NCI-H446 treated with DMSO at 0.1 percent for 48 hours (cell line): ENCODE results near the gene SETSIP.
"Not testable (repeated sequence)": the region's sequence is repeated elsewhere in the genome, so short reads cannot be mapped to it uniquely, and the experiment has no call there.

ENCODE experiments used
- DNase-seq: peaks from one replicate; lab custom pipeline; 2025; lab: John Stamatoyannopoulos, UW

Gene SETSIP, protein sequence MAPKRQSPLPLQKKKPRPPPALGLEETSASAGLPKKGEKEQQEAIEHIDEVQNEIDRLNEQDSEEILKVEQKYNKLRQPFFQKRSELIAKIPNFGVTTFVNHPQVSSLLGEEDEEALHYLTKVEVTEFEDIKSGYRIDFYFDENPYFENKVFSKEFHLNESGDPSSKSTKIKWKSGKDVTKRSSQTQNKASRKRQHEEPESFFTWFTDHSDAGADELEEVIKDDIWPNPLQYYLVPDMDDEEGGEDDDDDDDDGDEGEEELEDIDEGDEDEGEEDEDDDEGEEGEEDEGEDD

DNA sequence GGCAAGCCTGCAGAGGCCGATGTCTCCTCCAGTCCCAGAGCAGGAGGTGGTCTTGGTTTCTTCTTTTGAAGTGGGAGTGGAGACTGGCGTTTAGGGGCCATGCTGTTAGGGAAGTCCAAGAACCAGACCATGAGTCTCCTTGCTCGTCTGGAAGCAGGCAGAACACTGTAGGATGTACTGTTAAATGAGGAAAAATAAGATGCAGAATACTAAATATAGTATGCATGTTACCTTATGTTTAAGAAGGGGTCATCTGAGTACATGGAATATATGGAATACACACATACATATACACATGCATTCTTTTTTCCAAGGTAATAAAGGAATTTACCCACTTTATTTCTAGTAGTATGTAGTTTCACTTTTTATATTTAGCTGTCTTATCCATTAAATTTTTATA, at the start of gene SETSIP:
Gene SETSIP (minus strand): TSS at position 101 of the 400 bp plus-strand sequence. CDS start 0 bp downstream, at position 101.
- DNase-seq = no peak

DNA sequence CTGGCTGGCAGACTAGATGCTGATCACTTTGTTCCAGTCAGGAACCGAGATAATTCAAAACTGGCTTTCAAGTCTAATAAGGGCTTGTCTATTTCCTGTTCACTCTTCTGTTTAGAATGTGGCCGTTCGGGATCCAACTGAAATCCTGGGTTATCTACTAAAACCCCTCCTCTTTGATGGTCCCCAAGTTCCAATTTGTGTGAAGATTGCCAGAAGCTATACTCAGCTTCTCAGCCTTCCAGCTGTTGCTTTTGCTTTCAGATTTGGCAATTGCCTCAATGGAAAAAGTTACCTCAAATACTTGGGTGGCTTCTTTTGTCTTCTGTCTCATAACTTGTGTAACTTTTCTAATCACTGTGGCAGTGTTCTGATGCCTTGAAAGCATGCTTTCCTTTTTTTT, 48.7 kb upstream of the SETSIP start:
- no peak for DNase-seq

DNA sequence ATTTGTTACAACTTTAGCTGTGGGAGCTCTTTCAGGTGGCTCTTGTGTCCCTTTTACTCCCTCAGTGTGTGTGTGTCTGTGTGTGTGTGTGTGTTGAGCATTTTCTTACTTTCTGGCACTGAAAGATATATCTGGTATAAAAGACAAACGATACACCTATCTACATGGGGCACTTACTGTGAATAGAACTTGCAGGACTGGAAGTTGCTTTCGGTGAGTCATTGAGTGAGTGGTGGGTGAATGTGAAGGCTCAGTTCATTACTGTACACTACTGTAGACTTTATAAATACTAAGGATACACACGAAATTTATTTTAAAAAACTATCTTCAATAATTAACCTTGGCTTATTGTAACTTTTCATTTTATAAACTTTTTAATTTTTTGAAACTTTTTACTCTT, 43.6 kb upstream of the SETSIP start:
- DNase-seq = no peak

DNA sequence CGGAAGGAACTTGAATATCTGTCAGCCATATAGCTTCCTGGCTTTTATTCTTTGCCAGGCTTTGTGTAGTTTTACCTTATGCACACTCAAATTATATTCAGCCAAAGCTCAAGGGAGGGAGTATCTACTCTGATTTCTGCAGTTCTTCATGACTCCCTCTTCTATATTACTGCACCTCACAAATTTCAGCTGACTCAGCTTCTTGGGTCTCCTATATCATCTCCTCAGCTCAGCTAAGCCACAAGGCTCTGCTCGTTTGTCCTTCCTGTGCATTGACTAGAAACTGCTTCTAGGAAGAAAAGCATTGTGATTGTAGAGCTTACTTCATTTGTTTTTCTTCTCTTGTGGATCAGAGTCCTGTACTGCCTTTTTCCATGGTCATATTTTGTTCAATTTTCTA, 42.3 kb upstream of the SETSIP start:
- DNase-seq = no peak

DNA sequence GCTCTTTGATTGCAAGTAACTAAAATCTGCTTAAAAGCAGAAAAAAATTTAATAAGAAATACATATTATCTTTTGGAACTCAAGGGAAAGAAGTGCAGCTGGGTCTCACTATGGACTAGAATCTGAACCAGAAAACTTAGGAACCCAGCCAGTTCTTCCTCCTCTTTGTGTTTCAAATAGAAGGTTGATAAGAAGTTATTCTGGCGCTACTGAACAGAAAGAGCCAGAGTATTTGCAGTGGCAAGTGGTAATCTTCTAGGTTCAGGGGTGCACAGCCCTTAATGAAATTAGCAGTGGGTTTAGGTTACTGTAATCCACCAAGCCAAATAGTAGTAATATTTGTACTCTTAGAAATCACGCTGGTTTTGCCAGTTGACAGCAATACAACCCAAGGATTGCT, 33.4 kb upstream of the SETSIP start:
- DNase-seq = no peak

DNA sequence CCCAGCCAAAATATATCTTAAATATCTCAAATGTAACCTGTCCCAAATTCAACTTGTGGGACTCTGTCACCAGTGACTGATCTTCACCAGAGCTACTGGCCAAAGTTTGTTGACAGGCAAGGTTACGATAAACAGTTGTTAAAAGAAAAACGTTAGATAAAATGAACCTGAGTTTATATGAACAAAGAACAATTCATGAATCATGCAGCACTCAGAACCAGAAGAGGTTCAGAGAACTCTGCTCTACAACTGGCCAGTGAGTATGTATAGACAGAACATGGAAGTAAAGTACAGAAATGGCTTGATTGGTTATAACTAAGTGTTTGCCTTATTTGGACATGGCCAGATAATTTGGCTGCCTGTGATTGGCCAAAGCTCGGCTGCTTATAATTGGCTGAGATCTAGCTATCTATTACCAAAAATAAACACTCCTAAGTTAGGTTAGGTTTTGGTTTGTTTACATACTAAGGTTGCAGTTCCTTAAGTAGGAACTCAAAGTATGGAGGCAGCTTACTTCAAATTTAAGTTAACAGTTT, 30.4 kb upstream of the SETSIP start:
- no peak for DNase-seq

DNA sequence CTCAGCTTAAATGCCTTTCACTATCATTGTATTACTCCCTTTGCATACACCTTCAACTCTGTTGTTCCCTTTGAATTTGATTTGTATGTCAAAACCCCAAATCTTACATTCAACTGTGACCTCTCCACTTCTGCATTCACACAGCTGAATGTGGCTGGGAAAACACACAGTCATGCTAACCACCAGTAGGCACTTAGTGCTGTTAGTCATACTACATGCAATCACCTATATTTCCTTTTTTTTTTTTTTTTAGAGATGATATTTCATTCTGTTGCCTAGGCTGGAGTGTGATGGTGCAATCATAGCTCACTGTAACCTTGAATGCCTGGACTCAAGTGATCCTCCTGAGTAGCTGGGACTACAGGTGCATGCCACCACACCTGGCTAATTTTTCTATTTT, 21.1 kb upstream of the SETSIP start:
- no peak for DNase-seq

DNA sequence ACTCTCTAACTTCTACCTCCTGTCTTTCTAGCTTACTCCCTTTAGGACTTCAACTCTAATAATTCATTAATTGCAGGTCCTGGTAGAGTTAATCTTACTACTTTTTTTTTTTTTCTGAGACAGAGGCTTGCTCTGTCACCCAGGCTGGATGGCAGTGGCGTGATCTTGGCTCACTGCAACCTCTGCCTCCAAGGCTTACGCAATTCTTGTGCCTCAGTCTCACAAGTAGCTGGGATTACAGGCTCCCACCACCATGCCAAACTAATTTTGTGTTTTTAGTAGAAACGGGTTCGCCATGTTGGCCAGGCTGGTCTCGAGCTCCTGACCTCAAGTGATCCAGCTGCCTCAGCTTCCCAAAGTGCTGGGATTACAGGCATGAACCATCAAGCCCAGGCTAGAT, 20.7 kb upstream of the SETSIP start:
- no peak for DNase-seq

DNA sequence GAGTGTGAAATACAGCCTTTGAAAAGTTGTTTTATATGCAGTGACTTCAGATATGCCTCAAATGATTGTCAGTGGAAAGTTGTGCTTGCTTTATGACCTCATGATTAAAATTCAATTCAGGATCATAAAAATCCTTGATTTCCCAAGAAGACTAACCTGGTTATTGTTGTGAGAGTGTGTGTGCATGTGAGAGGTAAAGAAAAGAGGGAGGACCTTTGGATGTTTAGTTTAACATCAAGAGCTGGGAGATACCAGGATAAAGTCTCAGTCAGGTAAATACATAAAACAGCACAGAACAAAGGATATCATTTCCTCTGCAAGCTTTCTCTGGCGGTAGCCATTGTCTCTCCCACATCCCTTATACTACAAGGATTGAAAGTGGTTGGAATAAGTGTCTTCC, 19.4 kb upstream of the SETSIP start:
- DNase-seq = no peak

DNA sequence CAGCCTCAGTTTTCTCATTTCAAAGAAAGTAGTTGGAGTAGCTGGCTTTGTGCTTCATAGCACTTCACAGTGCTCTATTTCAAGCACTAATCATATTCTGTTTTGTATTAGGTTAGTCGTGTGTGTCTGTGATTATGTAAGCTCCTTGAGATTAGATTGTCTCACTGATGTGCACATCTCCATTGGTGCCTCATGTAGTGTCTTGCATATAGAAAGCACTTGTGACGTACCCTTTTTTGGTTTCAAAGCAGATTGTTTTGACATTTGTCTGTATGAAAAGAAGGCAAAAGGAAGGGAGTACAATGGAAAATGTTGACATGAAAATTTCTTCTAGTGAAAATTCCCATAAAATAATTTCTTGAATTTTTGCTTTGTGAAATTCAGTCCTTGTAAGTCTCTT, 18.9 kb upstream of the SETSIP start:
- no peak for DNase-seq

DNA sequence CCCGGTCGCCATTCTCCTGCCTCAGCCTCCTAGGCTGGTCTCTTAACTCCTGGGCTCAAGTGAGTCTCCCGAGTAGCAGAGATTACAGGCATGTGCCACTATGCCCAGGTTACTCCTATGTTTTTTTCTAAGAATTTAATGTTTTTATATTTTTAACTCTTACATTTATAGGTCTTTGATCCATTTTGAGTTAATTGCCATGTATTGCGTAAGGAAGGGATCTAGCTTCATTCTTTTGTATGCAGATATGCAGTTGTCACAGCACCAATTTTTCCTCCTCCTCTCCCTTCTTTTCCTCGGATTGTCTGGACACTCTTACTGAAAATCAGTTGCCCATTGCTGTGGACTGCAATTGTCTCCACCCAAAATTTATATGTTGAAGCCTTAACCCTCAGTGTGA, 16.4 kb upstream of the SETSIP start:
- DNase-seq = no peak

DNA sequence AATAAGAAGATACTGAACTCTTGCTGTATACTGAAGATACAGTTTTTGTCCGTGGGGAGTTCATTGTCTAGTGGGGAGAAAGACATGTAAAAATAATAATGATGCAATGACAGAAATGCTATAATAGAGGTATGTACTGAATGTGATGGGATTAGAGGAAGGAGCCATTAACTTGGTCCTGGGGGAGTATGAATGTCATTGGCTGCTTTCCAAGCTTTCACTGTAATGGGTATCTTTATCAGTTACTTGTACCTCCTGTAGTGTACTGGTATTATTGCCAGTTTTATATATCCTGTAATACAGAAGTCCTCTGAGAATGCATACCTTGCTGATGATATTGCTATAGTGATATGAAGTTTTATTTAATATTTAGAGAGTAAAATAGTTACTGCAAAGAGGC, 12.3 kb upstream of the SETSIP start:
- DNase-seq = no peak

DNA sequence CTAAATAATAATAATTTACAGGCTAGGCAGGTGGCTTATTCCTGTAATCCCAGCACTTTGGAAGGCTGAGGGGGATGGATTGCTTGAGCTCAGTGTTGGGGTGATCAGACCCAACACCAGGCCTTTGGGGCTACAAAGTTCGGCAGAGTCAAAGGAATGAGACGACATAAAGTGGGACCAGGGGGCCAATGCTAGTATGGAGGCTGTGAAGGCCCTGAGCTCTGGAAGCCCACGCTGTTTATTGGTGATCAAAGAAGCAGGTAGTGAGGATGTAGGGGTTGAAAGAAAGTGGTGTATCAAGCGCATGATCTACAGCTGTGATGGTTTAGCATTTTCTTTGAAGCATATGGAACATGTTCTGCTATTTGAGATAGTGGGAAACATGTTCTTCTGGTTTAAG, 10.5 kb upstream of the SETSIP start:
- no peak for DNase-seq

DNA sequence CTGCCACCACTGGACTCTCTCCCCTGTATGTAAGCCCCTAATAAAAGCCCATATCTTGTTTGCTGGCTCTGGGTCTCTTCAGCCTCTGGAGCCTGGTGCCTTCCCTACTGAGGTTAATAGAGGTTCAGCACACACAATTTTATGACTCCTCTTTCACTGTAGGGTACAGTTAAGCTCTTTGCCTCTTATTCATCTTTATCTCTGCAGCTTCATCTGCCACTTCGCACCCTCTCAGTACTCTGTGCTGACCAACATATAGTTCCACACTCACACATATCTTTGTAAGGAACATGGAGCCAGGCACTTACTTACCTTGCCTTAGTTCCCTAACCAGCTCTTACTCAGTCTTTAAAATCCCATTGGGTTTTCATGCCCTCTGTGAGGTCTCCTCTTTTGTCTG, 9.4 kb upstream of the SETSIP start:
- no peak for DNase-seq

DNA sequence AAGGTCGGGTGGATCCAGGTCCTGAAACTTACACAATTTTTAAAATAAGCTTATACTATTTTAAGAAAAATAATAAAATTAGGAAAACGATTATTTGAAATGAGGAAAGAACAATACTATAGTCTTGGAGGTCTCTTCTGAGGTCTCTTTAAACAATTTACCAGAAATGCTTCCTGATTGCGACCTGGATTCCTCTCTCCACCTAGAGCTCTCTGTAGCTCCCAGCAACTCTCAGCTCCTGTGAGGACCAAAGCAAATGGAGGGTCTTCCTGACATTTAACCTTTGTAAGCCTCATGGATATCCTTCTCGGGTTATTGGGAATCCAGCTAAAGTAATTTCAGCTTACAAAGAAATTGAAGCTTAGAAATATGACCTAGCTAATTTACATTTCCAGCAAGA, 5.8 kb upstream of the SETSIP start:
- DNase-seq = no peak

DNA sequence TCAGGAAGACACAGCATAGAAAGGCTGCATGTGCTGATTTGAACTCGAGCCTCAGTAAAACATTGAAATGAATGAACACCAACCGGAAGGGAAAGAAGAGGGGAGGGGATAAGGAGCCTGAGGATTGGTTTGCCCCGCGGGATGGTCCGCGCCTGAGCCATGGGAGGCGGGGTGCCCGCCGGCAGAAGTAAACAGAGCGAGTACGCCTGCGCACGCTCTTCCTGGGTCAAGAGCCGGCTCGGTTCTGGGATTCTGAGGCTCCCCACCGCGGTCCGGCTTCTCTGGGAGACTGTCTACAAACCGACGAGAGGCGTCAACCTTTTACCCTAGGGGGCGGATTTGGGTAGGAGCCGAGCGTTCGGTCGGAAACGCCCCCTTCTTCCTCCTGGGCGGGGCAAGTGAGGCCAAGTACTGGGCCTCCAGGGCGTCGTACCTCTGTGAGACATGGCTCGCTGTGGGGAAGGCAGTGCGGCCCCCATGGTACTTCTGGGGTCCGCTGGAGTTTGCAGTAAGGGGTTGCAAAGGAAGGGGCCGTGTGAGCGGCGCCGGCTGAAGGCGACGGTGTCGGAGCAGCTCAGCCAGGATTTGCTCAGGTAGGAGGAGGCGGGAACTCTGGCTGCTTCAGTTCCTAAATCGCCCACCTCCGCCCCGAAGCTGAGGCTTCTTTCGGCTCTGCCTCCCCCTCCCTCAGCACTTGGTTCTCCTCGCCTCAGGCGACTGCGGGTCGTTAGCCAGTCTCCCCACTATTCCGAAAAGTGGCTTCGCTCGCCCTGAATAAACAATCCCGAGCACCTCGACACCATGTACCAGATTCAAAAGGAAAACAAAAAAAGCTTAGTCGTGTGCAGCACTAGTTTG, 5.1 kb upstream of the SETSIP start, which contains the start of gene BTBD8:
Gene BTBD8 (plus strand): TSS at position 218 of the 858 bp plus-strand sequence. CDS start 227 bp downstream, at position 445.
- peak; percentile 50 for DNase-seq

DNA sequence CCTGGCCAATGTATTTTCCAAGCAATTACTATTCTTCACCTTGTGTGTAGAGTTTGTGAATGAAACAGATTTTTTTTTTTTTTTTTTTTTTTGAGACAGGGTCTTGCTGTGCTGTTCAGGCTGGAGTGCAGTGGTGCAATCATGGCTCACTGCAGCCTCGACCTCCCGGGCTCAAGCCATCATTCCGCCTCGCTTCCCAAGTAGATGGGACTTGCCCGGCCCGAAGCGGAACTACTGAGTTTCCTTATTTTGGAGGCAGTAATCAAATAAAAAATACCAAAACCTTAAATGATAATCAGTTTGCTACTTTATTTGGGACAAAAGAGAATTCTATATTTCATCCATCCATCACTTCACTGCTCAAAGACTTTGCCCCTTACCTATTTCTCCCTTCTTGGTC, 4.2 kb upstream of the SETSIP start:
- no peak for DNase-seq

DNA sequence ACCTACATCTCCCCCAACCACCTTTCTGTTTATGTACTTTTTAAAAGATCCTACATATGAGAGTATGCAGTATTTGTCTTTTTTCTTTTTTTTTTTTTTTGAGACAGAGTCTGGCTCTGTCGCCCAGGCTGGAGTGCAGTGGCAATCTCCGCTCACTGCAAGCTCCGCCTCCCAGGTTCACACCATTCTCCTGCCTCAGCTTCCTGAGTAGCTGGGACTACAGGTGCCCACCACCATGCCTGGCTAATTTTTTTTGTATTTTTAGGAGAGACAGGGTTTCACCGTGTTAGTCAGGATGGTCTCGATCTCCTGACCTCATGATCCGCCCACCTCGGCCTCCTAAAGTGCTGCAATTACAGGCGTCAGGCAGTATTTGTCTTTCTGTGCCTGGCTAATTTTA, 2.9 kb upstream of the SETSIP start:
- DNase-seq = not testable (repeated sequence)

DNA sequence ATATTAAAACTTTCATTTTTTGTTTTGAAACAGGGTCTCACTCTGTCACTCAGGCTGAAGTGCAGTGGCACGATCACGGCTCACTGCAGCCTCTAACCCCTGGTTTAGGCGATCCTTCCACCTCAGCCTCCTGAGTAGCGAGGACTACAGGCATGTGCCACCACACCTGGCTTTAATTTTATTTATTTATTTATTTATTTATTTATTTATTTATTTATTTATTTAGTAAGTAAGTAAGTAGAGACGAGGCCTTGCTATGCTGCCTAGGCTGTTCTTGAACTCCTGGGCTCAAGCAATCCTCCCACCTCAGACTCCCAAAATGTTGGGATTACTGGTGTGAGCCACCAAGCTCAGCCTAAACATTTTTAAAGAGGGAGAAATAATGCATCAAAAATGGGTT, 1.2 kb upstream of the SETSIP start:
- DNase-seq = no peak

DNA sequence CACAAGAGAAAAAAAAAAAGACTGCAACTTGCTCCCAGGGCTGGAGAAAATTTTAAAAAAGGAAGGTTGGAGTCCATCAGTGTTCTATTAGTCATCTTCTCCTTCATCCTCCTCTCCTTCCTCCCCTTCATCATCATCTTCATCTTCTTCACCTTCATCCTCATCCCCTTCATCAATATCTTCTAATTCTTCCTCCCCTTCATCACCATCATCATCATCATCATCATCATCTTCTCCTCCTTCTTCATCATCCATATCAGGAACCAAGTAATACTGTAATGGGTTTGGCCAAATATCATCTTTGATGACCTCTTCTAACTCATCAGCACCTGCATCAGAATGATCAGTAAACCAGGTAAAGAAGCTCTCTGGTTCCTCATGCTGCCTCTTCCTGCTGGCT, 765 bp downstream of the SETSIP start:
- DNase-seq = not testable (repeated sequence)

DNA sequence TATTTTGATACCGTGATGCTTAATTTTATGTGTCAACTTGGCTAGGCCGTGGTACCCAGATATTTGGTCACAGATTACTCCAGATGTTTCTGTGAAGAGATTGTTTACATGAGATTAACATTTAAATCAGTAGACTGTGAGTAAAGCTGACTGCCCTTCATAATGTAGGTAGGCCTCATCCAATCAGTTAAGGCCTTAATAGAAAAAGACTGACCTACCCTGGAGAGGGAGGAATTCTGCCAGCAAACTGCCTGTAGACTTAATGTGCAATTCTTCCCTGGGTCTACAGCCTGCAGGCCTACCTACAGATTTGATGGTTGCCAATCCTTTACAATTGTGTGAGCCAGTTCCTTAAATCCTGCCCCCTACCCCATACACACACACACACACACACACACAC, 4.3 kb downstream of the SETSIP start:
- DNase-seq = no peak

DNA sequence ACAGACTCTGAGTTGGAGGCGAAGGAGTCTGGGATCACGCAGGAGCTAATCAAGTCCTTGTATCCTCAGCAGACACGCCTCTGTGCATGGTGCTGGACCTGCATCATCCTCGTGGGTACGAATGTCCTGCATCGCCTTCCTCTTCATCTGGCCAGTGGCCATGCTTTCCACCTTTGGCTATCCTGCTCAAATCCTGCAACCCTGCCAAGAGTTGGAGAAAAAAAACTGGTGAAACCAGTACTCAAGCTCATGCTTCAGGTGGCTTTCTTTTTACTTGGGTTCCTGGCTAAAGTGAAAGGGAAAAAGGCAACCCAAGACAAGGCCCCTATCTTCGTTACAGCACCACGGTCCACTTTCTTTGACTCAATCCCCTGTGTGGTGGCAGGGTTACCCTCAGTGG, 8.9 kb downstream of the SETSIP start:
- no peak for DNase-seq

DNA sequence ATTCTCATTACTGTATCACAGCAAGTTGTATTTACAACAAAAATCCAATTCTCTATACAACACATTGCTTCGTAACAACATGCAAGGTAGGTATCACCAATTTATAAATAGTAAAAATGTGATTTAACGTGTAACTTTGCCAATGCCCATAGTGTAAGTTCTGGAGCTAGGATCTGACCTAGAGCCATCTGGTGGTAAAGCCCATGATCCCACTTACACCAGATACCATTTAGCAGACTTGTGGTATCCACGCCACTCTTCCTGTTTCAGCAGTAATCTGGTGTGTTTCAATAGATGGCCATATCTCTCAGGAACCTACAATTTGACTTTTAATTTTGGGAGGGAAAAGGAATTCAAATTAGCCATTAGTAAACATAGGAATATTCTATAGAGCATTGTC, 10.2 kb downstream of the SETSIP start:
- no peak for DNase-seq
